ENCODE data around the gene CD160.
"Not testable (repeated sequence)": the region's sequence is repeated elsewhere in the genome, so short reads cannot be mapped to it uniquely, and the experiment has no call there.

Gene CD160

GRCh38 chr1:145759721-145760120 lies 40.4 kb downstream of the CD160 start:
- DNase-seq = no peak

- not testable (repeated sequence) for DNase-seq
Measured at GRCh38 chr1:145760395-145760949, 41.2 kb downstream of the CD160 start.

GRCh38 chr1:145761498-145761897 lies 42.2 kb downstream of the CD160 start:
- DNase-seq = not testable (repeated sequence)

- DNase-seq = not testable (repeated sequence)
Measured at GRCh38 chr1:145762001-145762400, 42.7 kb downstream of the CD160 start.

- DNase-seq = not testable (repeated sequence)
Measured at GRCh38 chr1:145764231-145764940, 45.1 kb downstream of the CD160 start.

- DNase-seq = not testable (repeated sequence)
Measured at GRCh38 chr1:145765127-145765526, 45.8 kb downstream of the CD160 start.

GRCh38 chr1:145765585-145766360 lies 46.5 kb downstream of the CD160 start:
- DNase-seq = not testable (repeated sequence)

- not testable (repeated sequence) for DNase-seq
Measured at GRCh38 chr1:145766926-145767325, 47.6 kb downstream of the CD160 start.

- DNase-seq = not testable (repeated sequence)
Measured at GRCh38 chr1:145768004-145768403, 48.7 kb downstream of the CD160 start.

- DNase-seq = no peak
Measured at GRCh38 chr1:145771056-145771455, 51.8 kb downstream of the CD160 start.

- DNase-seq = no peak
Measured at GRCh38 chr1:145773423-145773822, 54.1 kb downstream of the CD160 start.

GRCh38 chr1:145777357-145778145 lies 58.3 kb downstream of the CD160 start:
- no peak for DNase-seq

- no peak for DNase-seq
Measured at GRCh38 chr1:145778146-145778540, 58.8 kb downstream of the CD160 start.

GRCh38 chr1:145782272-145783099 lies 63.2 kb downstream of the CD160 start:
- DNase-seq = no peak

- DNase-seq = no peak
Measured at GRCh38 chr1:145784409-145784808, 65.1 kb downstream of the CD160 start.

- no peak for DNase-seq
Measured at GRCh38 chr1:145785547-145785946, 66.2 kb downstream of the CD160 start.

- no peak for DNase-seq
Measured at GRCh38 chr1:145786271-145786670, 67.0 kb downstream of the CD160 start.

GRCh38 chr1:145788580-145788979 lies 69.3 kb downstream of the CD160 start:
- no peak for DNase-seq
